DOHH2 (cell line): ENCODE data around the gene LGI2.

Experiments used
- CTCF ChIP-seq: fragments of 200-600 bp; sonication (generic); IDR thresholded peaks from one replicate; pipeline ENCODE4 v1.5.1; 2014; ENCODE audit warnings: antibody characterized with exemption, mild to moderate bottlenecking, low read depth, low read length; ENCODE audit not compliant: poor library complexity, severe bottlenecking
- EZH2phosphoT487 ChIP-seq: fragments of 200-600 bp; sonication (generic); IDR thresholded peaks from 2 replicates; pipeline ENCODE4 v1.6.1; 2017; ENCODE audit warnings: borderline replicate concordance, mild to moderate bottlenecking, antibody characterized with exemption, low read length, moderate library complexity, mixed read lengths

GRCh38 chr4:25078523-25078922, 47.8 kb upstream of the LGI2 start:
- TF ChIP-seq CTCF: no peak
- TF ChIP-seq EZH2phosphoT487: no peak
